GM21381 (cell line): ENCODE data around the gene CNKSR3.

ENCODE experiments used
- ATAC-seq: cut with Tn5 transposase; IDR thresholded peaks from one replicate; pipeline ENCODE4 v1.9.1; 2021; ENCODE audit warnings: mild to moderate bottlenecking, moderate library complexity; ENCODE audit not compliant: unreplicated experiment

CNKSR3 gene

DNA sequence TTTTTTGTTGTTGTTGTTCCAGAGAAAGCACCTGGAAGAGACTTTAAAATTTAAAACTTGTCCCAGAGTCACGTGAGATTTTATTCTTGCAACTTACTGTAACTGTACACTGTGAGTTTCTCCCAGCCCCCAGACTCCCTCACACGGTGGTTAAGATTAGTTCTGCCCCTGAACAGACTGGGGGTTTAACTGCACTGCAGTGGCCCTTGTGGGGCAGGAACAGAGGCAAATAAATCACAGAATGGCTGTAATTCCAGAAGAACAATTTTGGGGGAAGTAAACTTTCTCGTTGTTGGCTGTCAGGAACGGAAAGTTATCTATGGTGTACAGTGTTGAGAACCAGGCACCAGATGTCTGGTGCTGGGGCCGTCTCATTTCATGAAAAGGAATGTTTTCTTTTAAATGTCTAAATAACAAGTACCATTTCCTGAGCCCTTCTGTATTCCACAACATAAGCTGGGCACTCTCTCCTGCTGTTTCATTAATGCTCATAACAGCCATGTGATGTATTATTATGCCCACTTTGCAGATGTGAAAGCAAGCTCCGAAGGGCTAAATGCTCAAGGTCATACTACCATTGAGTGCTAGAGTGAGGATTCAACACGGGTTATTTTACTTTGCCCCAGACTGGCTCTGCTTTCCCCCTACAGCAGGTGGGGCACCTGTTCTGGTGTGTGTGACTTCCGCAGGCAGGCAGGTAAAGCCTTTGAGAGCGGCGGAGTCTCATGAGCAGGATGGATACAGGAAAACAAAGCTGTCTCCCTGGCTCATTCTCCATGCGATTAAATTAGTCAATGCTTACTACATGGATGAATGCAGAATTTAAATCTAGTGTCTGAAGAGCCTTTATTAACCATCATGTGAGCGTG, 30.5 kb downstream of the CNKSR3 start:
- ATAC-seq, result no peak

DNA sequence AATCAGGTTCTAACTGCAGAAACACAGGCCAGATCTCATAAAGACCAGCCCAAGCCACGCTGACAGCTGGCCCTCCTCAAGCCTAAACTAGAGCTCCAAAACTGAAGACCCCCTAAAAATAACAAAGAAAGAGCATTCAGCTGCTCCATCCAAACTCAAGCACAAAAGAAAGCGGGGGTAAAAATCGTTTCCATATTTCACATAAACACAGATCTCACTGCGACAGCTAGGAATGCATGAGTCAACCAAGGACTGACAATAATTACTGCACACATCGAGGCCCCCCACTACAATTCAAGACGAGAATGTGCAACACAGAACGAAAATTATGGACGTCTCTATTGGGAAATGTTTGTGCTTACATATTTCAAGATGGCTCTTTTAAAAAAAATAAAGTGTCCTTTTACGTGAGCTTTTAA, 31.1 kb downstream of the CNKSR3 start:
- ATAC-seq, result no peak

DNA sequence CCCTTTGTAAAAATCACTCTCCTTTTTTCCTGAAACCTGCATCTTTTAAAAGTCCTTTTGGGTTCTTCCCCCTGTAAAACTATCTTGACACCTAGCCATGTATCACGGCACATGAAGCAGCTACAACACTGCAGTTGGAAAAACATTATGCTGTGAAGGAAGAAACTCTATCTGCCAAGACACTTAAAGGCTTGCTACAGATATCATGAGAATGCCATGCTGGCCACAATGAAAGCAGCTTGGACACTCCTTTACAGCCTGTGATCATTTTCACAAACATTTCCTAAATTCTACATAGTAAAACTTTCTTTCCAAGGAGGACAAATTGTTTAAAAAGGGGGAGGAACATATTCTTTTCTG, 31.8 kb downstream of the CNKSR3 start:
- ATAC-seq, result no peak

DNA sequence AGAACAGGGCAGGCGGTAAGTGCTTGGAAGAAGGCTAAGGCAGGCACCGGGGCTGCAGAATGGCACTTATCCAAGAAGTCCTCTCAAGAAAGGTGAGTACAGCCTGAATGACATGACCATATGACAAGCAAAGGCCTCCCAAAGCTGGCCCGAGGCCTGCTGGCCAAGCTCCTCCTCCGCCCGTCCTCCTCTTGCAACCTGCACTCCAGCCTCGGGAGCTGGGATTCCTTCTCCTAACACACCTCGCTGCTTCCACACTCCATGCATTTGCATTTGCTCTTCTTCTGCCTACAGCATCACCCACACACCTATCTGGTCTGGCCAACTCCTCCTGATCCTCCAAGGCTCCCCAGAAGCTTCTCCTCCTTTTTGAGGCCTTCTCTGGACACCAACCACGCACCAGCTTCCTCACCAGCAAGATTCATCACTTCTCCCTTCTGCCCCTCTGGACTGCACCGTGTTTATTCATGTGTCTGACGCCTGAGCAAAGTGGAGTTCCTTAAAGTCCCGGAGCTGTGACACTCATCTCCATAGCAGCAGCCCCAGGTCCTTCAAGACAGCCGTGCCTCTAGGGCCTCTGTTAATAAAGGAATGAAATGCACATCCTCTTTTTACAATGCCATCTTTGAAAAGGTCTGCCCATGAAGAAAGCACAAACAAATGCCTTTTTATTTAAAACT, 32.3 kb downstream of the CNKSR3 start:
- no peak for ATAC-seq

DNA sequence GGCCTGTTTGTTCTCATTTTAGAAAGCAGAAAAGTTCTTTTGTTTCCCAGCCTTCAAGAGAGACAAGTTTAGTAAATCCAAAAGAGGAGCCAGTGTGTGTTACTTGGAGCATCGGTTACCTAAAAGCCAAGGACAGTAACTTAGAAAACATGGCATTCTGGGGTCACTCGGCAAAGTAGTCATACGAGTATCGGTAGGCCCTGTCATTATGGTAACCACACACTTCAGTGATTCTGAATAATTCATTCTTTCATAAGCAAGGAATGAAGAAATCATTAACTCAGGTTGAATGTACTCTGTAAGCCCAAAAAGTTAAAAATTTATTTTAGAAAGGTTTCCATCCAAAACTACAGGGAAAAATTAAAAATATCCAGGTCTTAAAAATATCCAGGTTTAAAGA, 34.0 kb downstream of the CNKSR3 start:
- ATAC-seq, result no peak

DNA sequence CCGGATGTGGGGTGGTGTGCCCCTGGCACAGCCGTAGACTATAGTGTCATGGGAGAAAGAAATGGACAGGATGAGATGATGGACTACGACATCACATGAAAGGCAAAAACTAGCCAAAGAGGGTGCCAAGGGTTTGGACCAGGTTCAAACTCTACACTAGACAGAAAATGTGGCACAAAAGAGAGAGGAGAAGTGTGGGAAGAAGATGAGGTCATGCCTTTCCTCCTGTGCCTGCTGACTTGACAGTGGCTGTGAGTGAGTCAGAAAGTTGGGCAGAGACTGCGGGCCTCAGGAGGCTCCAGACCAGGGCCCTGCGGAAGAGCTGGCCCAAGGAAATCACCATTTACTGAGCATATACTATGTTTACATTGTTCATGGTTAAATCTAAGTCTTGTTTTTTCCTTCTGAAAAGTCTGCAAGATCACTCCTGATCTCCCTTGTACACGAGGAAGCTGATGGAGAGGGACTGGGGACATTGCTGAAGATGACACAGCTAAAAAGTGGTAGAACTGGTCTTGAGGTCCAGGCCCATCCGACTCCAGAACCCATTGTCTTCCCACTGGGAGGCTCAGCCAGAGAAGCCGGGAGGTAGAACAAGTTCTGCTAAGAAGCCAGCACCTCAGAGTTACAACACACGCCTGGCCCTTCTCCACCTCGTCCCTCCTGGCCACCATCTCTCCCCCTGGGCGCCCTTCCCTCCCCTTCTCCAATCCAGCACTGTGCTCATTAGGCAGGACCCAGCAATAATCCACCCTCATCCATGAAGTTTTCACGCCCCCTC, 35.6 kb downstream of the CNKSR3 start:
- ATAC-seq, result no peak

DNA sequence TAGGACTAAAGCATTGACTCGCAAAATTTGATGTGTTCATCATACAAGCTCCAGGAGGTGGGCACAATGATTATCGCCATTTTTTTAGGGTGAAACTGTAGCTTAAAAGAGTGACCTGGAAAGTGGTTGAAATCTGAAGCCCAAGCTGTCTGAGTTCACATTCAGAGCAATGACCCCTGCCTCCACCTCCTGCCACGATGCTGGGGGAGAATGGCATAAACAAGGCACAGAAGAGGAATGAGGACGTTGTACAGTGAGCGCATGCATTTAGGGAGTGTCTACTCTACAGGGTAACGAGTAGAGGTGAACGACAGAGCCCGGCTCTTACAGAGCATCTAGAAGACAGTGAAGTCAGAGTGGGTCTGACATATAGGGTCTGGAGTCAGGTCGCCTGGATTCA, 37.2 kb downstream of the CNKSR3 start:
- no peak for ATAC-seq

DNA sequence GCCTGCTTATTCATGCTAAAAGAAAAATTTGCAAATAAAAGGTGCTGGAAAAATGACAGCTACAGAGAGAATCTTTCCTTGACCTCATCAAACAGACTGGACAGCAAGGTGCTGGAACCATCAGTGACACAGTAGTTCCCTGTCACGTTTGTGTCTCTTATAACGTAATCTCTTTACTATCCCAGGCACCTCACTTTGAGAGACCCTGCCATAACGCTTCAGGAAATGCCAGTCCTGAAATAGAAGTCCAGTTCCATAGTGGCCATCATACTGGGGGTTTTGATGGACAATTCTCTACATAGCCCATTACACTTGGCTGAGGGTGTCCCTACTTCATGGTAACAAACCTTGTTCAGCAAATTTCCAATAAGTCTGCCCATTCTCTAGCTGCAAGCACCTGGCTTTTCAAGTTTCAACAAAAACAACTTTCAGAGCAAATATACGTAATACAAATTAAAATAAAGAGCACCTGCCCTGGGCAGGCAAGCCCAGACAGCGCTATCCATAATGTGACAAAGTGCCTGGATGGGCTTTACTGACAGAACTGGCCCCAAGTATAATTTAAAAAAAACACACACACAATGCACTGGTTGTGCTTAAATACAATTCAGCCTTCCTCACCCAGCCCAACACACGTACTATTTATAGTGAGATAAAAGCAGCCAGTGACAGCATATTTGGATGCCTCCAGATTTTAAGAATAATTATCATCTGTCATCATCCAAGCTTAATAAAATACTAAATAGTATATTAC, 38.7 kb downstream of the CNKSR3 start:
- no peak for ATAC-seq

DNA sequence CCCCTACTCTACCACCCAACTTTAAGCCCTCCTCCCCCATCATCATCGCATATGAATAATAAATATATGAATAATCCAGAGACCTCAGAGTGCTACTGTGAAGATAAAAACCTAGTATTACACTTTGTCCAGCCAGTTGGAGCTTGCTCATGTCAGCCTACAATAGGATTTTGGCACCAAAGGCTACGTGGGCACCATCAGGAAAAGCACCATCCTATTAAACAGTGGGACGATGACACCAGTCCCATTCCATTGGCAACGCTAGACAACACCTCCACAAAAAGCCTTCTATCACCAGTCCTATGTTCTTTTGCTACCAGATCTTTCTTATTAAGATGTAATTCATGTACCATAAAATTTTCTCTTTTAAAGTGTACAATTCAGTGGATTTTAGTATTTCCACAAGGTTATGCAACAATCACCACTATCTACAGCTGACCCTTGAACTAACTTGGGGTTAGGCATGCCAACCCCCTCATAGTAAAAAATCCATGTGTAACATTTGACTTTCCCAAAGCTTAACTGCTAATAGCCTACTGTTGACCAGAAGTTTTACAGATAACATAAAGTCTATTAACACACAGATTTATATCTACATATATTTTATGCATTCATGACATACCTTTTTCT, 41.1 kb downstream of the CNKSR3 start:
- ATAC-seq, result no peak

DNA sequence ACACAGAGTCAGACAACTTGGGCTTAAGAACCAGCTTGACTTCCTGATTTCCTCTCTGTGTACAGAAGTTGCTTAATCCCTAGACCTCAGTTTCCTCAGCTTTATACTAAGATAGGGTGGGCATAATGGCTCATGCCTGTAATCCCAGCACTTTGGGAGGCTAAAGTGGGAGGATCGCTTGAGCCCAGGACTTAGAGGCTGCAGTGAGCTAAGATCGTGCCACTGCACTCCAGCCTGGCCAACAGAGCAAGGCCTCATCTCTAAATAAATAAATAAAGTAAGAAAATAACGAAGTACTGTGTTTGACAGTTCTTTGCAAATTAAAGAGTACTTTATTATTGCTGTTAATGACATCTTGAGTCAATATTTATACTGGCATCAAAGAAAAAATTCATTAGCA, 41.7 kb downstream of the CNKSR3 start:
- no peak for ATAC-seq

DNA sequence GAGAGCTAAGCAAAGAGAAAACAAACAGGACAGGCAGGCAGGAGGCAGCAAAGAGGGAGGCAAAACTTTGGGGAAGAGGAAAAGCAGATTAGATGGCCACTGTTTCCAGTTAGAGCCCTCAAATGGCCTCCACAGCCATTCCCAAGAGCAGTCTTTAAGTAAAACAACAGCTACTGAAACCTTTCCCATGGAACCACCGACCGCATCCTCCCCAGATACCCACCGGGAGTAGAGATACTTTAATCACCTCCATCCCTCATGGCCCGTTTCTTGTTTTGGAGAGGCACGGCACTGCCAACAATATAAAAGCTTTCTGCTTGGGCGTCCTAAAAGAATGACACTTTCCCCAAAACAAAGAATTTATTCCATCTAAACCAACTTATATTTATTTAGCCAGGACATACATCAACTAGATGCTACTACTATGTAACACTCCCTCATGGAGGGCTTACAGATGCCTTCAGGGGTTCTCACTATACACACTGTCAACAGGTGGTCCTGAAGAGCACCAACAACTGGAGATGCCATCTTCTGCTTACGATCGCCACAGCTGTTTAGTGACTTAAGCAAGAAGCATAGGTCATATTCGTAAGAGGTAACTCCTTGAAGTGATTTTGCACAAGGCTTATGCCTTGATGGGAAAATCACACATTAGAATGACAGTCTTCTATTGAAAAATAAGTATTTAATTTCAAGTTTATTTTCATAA, 43.4 kb downstream of the CNKSR3 start:
- ATAC-seq, result no peak

DNA sequence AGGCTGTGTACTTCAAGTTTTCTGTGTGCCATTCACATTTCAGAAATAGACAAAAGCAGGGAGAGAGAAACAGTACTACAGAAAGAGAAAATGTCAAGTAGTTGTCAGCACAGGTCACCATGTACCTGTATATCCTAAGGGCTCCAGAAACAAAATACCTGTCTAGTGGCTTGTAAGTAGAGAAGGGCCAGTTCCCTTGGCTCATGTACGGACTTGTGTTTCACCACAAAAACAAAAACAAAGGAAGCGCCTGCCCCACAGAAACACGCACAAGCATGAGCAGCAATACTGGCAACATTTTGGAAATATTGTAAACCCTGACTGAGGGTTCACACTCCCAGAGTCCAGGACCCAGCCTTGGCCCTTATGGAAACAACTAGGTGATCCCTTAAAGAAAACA, 44.3 kb downstream of the CNKSR3 start:
- ATAC-seq, result no peak

DNA sequence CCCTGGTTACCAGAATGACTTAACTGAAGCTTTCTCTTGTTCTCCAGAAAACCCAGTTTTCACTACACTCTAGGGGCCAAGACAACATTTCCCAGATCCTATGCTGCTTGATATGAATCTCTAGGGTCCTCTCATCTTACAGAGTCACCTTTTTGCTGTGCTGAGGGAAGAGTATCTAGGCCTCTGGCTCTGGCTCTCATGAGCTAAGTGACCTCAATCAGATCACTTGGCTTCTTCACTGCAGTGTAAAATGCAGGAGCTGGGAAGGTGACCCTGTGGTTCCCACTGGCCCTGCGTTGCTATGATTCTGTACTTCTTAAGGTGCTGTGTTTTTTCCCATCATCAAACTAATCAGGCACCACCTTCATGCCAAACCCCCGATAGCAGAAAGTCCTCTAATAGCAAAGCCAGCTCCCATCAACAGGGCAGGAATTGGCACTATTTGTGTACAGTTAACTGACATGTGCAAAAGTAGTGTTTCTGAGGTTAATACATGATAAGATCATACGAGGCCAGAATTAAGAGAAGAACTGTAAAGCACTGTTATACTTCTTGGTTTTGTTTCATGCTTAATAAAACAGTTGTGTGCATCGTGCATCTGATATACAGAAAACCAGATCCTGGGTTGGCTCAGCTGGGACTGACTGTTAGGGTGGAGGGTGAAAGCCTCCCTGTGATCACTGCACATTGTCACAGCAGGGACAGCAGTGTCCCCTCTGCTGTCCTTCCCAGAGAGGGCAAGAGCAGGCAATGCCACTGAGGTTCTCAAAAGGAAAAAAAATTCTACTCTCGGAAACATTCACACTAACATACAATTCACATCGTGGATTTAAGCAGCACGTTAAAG, 46.7 kb downstream of the CNKSR3 start:
- ATAC-seq, result no peak

DNA sequence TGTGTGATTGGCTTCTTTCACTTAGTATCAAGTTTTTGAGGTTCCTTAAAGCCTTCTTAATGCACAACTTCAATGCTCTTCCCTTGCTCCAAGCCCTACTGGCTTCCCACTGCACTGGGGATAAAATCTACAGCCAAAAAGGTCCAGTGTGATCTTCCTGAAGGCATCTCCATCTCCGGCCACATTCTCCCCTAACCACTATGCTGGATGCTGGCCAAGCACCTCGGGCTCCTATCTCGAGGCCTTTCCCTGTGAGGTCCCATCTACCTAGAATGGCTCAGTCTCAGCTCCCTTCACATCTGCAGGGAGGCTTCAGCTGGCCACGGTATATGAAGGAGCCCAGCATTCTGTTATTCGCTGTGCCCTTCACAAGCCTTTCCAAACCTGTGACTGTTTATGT, 48.1 kb downstream of the CNKSR3 start:
- no peak for ATAC-seq

DNA sequence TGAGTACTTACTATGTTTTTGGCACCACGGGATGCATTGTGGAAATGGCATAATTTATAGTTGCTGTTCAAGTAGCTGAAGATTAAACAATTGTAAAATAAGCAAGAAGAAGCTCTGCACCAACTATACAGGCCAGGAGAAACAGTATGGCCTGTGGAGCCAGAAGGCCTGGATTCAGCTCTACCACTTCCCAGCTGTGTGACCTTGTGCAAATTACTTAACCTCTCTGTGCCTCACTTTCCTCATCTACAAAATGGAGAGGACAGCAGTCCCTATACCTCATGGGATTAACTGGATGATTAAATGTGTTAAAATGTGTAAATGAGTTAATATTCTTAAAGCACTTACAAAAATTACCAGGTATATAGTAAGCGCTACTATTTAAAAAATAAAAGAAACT, 49.1 kb downstream of the CNKSR3 start:
- no peak for ATAC-seq

DNA sequence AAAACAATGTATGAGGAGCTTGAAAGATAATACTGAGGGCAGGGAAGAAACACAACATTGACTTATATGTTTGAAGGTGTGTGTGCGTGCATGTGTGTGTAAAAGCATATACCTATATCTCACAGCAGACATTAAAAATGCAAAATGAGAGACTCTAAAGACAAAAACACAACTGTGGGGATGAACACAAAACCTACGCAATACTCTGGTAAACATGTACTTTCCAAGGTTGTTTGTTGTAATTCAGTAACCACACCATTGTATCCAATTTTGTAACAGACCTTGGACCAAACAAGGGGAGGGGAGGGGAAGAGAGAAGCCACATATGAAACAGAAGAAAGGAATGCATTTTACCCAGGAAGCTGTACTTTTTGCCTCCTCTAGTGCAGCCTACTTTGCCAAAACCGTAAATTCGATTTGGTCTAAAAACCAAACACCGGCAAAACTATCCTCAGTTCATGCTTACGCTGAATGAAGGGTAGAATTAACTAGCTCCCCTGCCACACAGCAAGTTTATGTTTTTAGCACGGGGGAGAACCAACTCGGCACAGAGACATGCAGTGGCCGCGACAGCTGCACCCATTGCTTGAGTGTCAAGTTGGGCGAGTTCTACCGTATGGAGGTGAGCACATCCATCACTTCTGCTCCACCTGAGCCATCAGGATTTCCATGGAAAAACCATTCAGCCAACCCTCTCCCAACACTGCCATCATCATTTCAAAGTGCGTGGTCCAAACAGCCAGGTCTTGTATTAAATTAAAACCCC, 50.0 kb downstream of the CNKSR3 start:
- no peak for ATAC-seq

DNA sequence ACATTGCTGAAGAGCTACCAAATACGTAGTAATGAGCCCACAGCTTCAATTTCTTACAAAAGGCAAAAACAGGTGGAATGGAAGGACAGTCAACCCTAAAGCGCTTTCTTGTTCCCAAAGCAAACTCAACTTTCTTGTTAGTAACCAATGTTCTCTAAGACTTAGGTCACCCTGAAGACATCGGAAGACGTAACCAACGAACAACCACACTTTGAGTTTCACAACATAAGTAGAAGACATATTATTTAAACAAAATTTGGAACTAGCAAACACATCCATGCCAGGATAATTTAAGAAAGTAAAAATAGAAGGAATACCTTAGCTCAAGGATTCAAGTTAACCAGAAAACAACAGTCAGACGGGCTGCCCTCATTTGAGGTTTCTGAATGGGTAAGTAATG, 51.0 kb downstream of the CNKSR3 start:
- ATAC-seq, result no peak
